ENCODE measurements around the gene SLC15A1. TPM values are rescaled to one million over a fixed set of nuclear protein-coding genes. Genes with fewer than 3 reads are reported as not detected.

Gene SLC15A1, protein sequence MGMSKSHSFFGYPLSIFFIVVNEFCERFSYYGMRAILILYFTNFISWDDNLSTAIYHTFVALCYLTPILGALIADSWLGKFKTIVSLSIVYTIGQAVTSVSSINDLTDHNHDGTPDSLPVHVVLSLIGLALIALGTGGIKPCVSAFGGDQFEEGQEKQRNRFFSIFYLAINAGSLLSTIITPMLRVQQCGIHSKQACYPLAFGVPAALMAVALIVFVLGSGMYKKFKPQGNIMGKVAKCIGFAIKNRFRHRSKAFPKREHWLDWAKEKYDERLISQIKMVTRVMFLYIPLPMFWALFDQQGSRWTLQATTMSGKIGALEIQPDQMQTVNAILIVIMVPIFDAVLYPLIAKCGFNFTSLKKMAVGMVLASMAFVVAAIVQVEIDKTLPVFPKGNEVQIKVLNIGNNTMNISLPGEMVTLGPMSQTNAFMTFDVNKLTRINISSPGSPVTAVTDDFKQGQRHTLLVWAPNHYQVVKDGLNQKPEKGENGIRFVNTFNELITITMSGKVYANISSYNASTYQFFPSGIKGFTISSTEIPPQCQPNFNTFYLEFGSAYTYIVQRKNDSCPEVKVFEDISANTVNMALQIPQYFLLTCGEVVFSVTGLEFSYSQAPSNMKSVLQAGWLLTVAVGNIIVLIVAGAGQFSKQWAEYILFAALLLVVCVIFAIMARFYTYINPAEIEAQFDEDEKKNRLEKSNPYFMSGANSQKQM
- polyA plus RNA-seq (2013, experiment 1 of 2) = 0.01 TPM
- polyA plus RNA-seq (2013, experiment 2 of 2) = 0.01 TPM

- Histone ChIP-seq H2BK12ac (ENCODE audit: low read length) (peak within 1 kb of the TSS; percentile 31), H3K4ac (ENCODE audit: low read length) (no peak within 1 kb of the TSS), H2BK120ac (ENCODE audit: low read depth, low read length) (no peak within 1 kb of the TSS), H3K18ac (ENCODE audit: low read length) (peak within 1 kb of the TSS; percentile 61), H3K23ac (ENCODE audit: low read depth, low read length, poor library complexity) (peak within 1 kb of the TSS; percentile 53), H3K4me1 (ENCODE audit: control insufficient read depth in 2 of 2, insufficient read depth in 1 of 2, low read depth in 1 of 2, low read length in 2 of 2) (peaks cover 3 to 8% of the 10 kb centered on the region in 2 donors), H3K27ac (replicated peaks; ENCODE audit: low read length) (no peak within 1 kb of the TSS), H3K27me3 (ENCODE audit: control insufficient read depth in 3 of 3, insufficient read depth in 3 of 3, low read depth in 1 of 3, low read length in 3 of 3) (peaks cover 9 to 50% (median 21%) of the 10 kb centered on the region in 3 experiments), H3K4me2 (ENCODE audit: insufficient read depth, low read length, poor library complexity, severe bottlenecking) (peak within 1 kb of the TSS; percentile 86), H3K36me3 (replicated peaks in 1 of 2; ENCODE audit: control insufficient read depth in 2 of 2, insufficient read depth in 2 of 2, low read length in 2 of 2) (peaks cover 0 to 3% of the 10 kb centered on the region in 2 donors), H3K14ac (ENCODE audit: low read length) (peak within 1 kb of the TSS; percentile 77), H3K9me3 (replicated peaks in 1 of 2; ENCODE audit: control insufficient read depth in 2 of 2, insufficient read depth in 1 of 2, low read depth in 1 of 2, low read length in 2 of 2) (peaks cover 3 to 6% of the 10 kb centered on the region in 2 donors), H4K8ac (ENCODE audit: low read depth, low read length) (no peak within 1 kb of the TSS), H4K91ac (ENCODE audit: low read depth, low read length, poor library complexity) (no peak within 1 kb of the TSS), H2AK5ac (ENCODE audit: low read depth, low read length) (no peak within 1 kb of the TSS), H2BK15ac (ENCODE audit: low read length) (no peak within 1 kb of the TSS), H3K79me1 (ENCODE audit: low read depth, low read length) (no peaks in the 10 kb centered on the region), H3K4me3 (ENCODE audit: low read length in 2 of 2) (peak within 1 kb of the TSS in 1 of 2 donors; percentile 74), H3K9ac (ENCODE audit: low read depth, low read length, poor library complexity) (peak within 1 kb of the TSS; percentile 65), H2AFZ (ENCODE audit: low read length) (peak within 1 kb of the TSS; percentile 86), H2BK5ac (ENCODE audit: low read length) (no peak within 1 kb of the TSS)
- DNase-seq (ENCODE audit: low spot score) = no peak
- WGBS, 2 donors (ENCODE audit: extremely low coverage in 2 of 2, insufficient read length in 2 of 2, insufficient replicate concordance in 1 of 2) = no CpG with 5 or more reads among the region's 59 CpGs
Observed at GRCh38 chr13:98752467-98753290, at the start of gene SLC15A1. Gene SLC15A1, minus strand, starts transcription at chr13:98752672. Its CDS starts 74 bp downstream, at chr13:98752598.

DNA sequence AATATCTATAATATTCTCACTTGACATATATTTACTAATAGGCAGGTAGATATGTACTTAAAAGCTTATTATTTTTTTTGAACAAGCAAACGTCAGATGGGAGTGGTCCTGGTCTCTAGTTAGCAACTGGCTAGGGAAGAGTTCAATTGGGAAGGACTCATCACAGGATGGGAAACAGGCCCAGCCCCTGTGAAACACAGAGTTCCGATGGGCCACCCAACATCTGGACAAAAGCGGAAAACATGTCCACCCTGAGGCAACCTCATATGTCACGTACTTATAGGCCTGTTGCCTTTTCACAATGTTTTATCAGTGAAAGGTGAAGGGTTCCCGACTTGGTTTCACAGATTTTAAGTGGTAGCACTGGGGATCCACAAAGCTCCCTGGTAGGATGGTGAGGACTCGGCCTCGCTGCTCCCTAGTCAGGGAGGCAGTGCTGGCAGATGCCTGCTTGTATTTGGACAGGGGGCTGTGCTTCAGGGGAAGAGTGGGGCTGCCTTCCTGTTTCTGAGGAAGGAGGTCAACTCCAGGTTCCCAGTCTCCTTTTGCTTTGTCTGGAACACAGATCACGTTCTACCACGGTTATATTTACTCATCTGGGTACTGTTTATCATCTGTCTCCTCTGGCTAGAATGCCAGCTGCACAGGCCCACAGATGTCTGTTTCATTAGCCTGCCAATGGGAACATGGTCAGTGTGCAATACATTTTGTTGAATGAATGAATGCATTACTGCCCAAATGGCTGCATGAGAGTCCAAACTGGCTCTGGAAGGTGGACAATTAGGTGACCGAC is 49.4 kb upstream of the SLC15A1 start:
- H3K9ac ChIP-seq (ENCODE audit: low read depth, low read length, poor library complexity) = no peak overlapping the region
- H2BK12ac ChIP-seq (ENCODE audit: low read length) = no peak overlapping the region
- no peak overlapping the region for H3K4me3 ChIP-seq (ENCODE audit: low read length in 2 of 2)
- no peak overlapping the region for H4K91ac ChIP-seq (ENCODE audit: low read depth, low read length, poor library complexity)
- no peak overlapping the region for H2BK15ac ChIP-seq (ENCODE audit: low read length)
- no peak overlapping the region for H2BK5ac ChIP-seq (ENCODE audit: low read length)
- H3K79me1 ChIP-seq (ENCODE audit: low read depth, low read length) = no peaks in the 10 kb centered on the region
- H3K4me1 ChIP-seq (ENCODE audit: control insufficient read depth in 2 of 2, insufficient read depth in 1 of 2, low read depth in 1 of 2, low read length in 2 of 2) = peaks cover 0 to 2% of the 10 kb centered on the region in 2 donors
- H2AFZ ChIP-seq (ENCODE audit: low read length) = no peak overlapping the region
- WGBS, 2 donors (ENCODE audit: extremely low coverage in 2 of 2, insufficient read length in 2 of 2, insufficient replicate concordance in 1 of 2) = no CpG with 5 or more reads among the region's 10 CpGs
- no peak overlapping the region for H3K4ac ChIP-seq (ENCODE audit: low read length)
- H3K36me3 ChIP-seq (replicated peaks in 1 of 2; ENCODE audit: control insufficient read depth in 2 of 2, insufficient read depth in 2 of 2, low read length in 2 of 2) = no peaks in the 10 kb centered on the region
- H3K18ac ChIP-seq (ENCODE audit: low read length) = no peak overlapping the region
- no peak overlapping the region for H2BK120ac ChIP-seq (ENCODE audit: low read depth, low read length)
- H3K27me3 ChIP-seq (ENCODE audit: control insufficient read depth in 3 of 3, insufficient read depth in 3 of 3, low read depth in 1 of 3, low read length in 3 of 3) = no peaks in the 10 kb centered on the region
- H3K9me3 ChIP-seq (replicated peaks in 1 of 2; ENCODE audit: control insufficient read depth in 2 of 2, insufficient read depth in 1 of 2, low read depth in 1 of 2, low read length in 2 of 2) = no peaks in the 10 kb centered on the region
- H3K4me2 ChIP-seq (ENCODE audit: insufficient read depth, low read length, poor library complexity, severe bottlenecking) = no peak overlapping the region
- no peak overlapping the region for H3K27ac ChIP-seq (replicated peaks; ENCODE audit: low read length)
- no peak overlapping the region for H3K23ac ChIP-seq (ENCODE audit: low read depth, low read length, poor library complexity)
- DNase-seq (ENCODE audit: low spot score) = no peak
- H3K14ac ChIP-seq (ENCODE audit: low read length) = no peak overlapping the region
- H2AK5ac ChIP-seq (ENCODE audit: low read depth, low read length) = no peak overlapping the region
- H4K8ac ChIP-seq (ENCODE audit: low read depth, low read length) = no peak overlapping the region

DNA sequence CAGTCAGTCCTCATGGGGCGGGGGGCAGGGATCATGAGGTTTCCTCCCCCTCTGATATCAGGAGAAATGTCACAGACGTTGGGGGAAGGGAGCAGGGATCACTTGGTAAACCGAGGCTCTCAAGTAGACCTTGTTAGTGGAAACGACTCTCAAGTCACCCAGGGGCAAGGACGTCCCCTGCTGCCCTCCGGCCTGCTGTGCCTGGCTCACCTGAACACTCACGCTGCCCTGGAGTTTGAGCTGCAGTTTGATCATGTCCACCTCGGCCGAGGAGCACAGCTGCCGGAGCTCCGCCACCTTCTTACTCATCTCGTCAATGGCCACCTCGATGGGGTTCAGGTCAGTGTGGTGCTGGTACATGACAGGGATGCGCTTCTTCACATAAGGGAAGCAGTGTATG is 47.6 kb upstream of the SLC15A1 start:
- H3K18ac ChIP-seq (ENCODE audit: low read length) = no peak overlapping the region
- no peak overlapping the region for H3K4me3 ChIP-seq (ENCODE audit: low read length in 2 of 2)
- H2AFZ ChIP-seq (ENCODE audit: low read length) = no peak overlapping the region
- no peak overlapping the region for H4K91ac ChIP-seq (ENCODE audit: low read depth, low read length, poor library complexity)
- no peak overlapping the region for H3K23ac ChIP-seq (ENCODE audit: low read depth, low read length, poor library complexity)
- no peak overlapping the region for H4K8ac ChIP-seq (ENCODE audit: low read depth, low read length)
- no peak overlapping the region for H2BK120ac ChIP-seq (ENCODE audit: low read depth, low read length)
- no peak overlapping the region for H2BK15ac ChIP-seq (ENCODE audit: low read length)
- H3K79me1 ChIP-seq (ENCODE audit: low read depth, low read length) = no peaks in the 10 kb centered on the region
- H3K36me3 ChIP-seq (replicated peaks in 1 of 2; ENCODE audit: control insufficient read depth in 2 of 2, insufficient read depth in 2 of 2, low read length in 2 of 2) = no peaks in the 10 kb centered on the region
- H2AK5ac ChIP-seq (ENCODE audit: low read depth, low read length) = no peak overlapping the region
- WGBS, 2 donors (ENCODE audit: extremely low coverage in 2 of 2, insufficient read length in 2 of 2, insufficient replicate concordance in 1 of 2) = no CpG with 5 or more reads among the region's 14 CpGs
- no peaks in the 10 kb centered on the region for H3K9me3 ChIP-seq (replicated peaks in 1 of 2; ENCODE audit: control insufficient read depth in 2 of 2, insufficient read depth in 1 of 2, low read depth in 1 of 2, low read length in 2 of 2)
- H3K4ac ChIP-seq (ENCODE audit: low read length) = no peak overlapping the region
- no peak for DNase-seq (ENCODE audit: low spot score)
- no peak overlapping the region for H2BK12ac ChIP-seq (ENCODE audit: low read length)
- H2BK5ac ChIP-seq (ENCODE audit: low read length) = no peak overlapping the region
- no peak overlapping the region for H3K4me2 ChIP-seq (ENCODE audit: insufficient read depth, low read length, poor library complexity, severe bottlenecking)
- H3K9ac ChIP-seq (ENCODE audit: low read depth, low read length, poor library complexity) = no peak overlapping the region
- no peak overlapping the region for H3K27ac ChIP-seq (replicated peaks; ENCODE audit: low read length)
- H3K27me3 ChIP-seq (ENCODE audit: control insufficient read depth in 3 of 3, insufficient read depth in 3 of 3, low read depth in 1 of 3, low read length in 3 of 3) = no peaks in the 10 kb centered on the region
- peaks cover 0 to 2% of the 10 kb centered on the region in 2 donors for H3K4me1 ChIP-seq (ENCODE audit: control insufficient read depth in 2 of 2, insufficient read depth in 1 of 2, low read depth in 1 of 2, low read length in 2 of 2)
- H3K14ac ChIP-seq (ENCODE audit: low read length) = no peak overlapping the region
